ENCODE measurements around the gene PPM1A.
A peak's percentile ranks its signal among the peaks of the same experiment; 100 is the strongest.
"Not testable (repeated sequence)": the region's sequence is repeated elsewhere in the genome, so short reads cannot be mapped to it uniquely, and the experiment has no call there.

Gene PPM1A

GRCh38 chr14:60266021-60266937 is 17.3 kb downstream of the PPM1A start:
- peak; percentile 33 for DNase-seq (ENCODE audit: low spot score)

GRCh38 chr14:60272177-60272576 is 23.2 kb downstream of the PPM1A start:
- no peak for DNase-seq (ENCODE audit: low spot score)

- DNase-seq (ENCODE audit: low spot score), result no peak
These were observed 24.9 kb downstream of the PPM1A start for GRCh38 chr14:60273956-60274355.

DNA sequence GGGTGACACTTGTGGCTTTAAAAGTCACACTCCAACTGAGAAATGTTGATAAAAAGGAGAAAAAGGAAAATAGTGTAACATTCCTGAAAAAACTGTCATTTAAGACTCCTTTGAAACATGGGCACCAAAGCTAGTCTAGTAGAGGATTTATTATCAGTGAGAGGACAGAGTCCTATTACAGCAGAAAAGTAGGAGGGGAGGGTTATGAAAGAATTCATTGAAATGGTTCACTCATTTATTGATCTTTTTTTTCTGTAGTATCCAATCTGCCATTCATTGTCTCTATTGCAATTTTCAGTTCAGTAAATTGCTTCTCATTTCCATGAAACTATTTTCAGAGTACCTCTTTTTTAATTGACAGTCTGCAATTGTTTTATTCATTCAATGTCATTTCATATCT is 25.4 kb downstream of the PPM1A start:
- DNase-seq (ENCODE audit: low spot score), result no peak

DNA sequence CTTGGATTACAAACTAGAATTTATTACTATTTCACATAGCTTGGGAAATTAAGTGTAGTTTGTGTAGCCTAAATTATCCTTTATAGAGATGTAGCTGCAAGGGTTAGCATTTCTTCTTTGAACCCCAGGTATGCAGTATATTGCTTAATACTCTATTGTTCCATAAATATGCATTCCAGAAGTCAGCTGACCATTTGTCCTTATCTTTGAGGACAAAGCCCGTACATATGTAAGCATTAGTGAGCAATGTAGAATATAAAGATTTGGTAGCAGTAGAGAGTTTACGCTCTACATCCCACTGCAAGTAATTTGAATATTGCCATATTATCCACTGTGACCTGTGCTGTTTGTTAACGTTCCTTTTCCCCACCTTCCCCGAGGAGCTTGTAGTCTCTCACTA is 26.9 kb downstream of the PPM1A start:
- no peak for DNase-seq (ENCODE audit: low spot score)

GRCh38 chr14:60276347-60276746 is 27.3 kb downstream of the PPM1A start:
- no peak for DNase-seq (ENCODE audit: low spot score)

- DNase-seq (ENCODE audit: low spot score), result no peak
These were observed 28.7 kb downstream of the PPM1A start for GRCh38 chr14:60277605-60278190.

DNA sequence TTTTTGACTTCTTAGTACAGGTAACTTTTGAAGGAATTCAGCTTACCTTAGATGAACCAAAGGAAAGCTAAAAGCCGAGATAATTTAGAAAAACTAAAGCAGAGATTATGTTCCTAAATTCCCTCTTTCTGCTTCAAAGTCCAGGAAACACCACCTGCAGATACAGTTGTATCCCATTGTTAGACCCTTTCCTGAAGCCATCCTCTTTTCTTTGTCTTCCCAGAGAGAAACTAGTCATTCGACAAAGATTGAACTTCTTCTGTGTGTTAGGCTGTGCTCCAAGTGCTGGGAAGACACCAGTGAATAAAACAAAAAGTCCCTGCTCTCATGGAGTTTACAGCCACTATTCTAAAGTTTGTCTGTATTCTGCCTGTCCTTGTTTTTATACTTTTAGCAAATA is 29.3 kb downstream of the PPM1A start:
- DNase-seq (ENCODE audit: low spot score), result no peak

DNA sequence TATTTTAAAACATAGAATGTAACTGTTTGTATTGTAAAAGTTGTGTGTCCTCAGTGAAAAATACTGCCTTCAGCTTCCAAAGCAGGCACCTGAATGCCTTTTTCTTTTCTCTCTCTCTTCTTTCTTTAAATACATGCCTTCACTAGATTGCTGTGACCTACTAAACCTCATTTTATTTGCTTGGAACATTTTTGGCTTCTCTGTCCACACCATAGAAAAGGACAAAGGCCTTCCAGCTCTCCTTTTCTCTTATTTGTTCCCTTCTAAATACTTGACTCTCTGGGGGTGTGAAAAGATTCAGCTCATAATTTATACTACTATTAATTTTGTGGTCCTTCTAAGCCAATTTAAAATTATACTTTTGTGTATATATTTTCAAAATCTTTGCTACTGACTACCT is 38.4 kb downstream of the PPM1A start:
- DNase-seq (ENCODE audit: low spot score), result no peak

GRCh38 chr14:60288279-60288678 is 39.3 kb downstream of the PPM1A start:
- no peak for DNase-seq (ENCODE audit: low spot score)

- DNase-seq (ENCODE audit: low spot score), result no peak
These were observed 45.5 kb downstream of the PPM1A start for GRCh38 chr14:60294411-60295069.

- DNase-seq (ENCODE audit: low spot score), result no peak
These were observed 51.0 kb downstream of the PPM1A start for GRCh38 chr14:60300019-60300418.

DNA sequence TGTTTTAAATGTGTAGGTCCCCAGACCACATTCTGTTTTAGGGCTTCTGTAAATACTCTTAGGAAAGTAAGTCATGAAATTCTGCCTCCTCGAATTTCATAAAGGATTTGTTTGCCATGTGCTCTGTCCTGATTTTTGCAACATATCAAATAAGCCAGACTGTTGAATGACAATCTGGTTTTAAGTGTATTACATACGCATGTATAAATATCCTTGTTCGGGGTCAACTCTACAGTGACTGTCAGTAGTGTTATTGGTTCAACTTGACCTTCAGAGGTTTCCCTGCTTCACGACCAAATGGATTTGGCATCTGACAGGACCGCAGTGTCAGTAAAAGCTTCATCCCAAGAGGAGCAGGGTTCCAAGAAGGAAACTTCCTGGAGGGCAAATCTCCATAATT is 52.7 kb downstream of the PPM1A start:
- DNase-seq (ENCODE audit: low spot score), result no peak

- DNase-seq (ENCODE audit: low spot score), result no peak
These were observed 53.6 kb downstream of the PPM1A start for GRCh38 chr14:60302663-60303062.

DNA sequence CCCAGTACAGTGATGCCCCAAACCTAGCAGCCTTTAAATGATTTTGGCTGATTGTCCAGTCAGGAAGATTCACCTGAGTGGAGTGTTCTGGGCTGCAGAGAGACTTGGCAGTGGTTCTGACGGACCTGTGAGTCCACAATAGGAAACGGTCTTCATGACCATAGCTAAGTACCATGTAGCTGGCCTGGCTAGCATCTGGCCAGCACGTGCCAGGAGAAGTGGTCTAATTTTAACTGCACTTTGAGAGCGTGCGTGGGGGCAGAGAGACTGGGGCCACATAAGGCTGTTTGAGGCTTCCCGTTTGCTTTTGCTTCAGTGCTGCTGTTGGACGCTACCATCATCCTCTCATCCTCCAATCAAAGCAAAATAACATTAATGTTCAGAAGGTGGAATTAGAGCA is 54.7 kb downstream of the PPM1A start:
- no peak for DNase-seq (ENCODE audit: low spot score)

DNA sequence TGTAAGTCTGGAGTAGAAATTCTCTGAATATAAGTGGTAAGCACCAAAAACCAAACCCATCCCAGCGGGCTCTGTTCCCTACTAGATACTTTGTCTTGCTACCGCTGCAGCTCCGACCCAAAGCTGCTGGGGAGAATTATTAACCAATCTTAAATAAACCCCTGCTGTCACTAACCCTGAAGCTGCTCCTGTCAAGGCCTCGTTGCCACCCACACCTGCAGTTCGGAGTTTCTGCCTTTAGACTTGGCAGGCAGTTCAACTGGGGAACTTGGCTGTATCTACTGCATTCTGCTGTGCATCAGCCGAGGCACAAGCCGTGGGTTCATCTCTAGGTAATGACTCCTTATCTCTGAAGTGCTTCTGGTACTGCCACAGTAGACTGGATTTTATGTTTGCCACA is 55.5 kb downstream of the PPM1A start:
- no peak for DNase-seq (ENCODE audit: low spot score)

DNA sequence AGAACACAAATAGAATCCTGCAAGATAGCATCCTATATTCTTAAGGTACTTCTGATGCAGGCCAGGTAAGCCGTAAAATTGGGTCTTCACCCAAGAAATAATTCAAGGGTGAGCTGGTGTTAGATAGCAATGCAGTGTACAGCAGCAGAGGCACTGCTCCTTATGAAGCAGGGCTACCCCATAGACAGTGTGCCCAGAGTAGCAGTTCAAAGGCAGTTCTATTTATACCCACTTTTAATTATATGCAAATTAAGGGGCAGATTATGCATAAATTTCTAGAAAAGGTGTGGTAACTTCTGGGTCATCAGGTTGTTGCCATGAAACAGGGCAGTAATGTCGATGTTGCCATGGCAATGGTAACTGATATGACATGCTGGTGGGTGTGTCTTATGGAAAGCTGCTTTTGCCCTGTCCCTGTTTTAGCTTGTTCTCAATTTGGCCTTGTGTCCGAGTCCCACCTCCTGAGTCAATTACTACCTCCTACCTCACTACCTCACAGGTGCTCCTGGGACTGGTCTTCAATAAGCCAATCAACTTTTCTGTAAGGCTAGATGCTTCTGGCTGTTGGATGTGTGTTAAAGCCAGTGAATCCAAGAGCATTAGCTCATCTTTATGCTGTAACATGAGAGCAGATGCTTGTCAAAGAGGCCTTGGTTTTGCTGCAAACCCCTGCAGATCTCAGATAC is 61.0 kb downstream of the PPM1A start:
- DNase-seq (ENCODE audit: low spot score), result no peak

DNA sequence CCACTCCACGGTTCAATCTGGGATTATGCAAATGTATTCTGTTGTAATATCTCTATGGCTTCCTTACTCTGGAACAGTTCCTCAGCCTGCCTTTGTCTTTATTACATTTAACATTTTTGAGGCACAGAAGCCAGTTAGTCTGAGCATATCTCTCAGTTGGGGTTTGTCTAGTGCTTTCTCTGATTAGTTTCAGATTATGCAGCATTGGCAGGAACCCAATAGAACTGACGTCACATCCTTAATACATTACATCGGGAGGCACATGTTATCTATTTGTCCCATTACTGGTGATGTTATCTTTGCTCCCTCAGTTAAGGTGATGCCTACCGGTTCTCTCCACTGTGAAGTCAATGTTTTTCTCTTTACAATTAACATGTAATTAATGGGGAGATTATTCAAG is 62.4 kb downstream of the PPM1A start:
- no peak for DNase-seq (ENCODE audit: low spot score)

DNA sequence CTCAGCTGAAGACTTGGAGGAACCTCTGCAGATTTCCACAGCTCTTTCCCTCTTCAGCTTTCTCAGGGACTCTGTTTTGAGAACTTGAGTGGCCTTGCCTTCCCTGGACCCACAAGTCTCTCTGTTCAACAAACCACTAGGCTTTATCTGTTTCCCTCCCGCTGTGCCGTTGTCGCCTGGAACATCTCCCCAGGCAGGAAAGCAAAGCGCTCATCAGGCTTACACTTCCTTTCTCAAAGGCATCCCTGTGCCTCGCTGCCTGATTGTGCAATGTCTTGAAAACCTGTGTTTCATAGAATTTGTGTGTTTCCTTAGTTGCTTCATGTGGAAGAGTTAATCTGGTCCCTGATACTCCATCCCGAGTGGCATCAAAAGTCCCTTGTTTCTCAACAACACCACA is 64.1 kb downstream of the PPM1A start:
- no peak for DNase-seq (ENCODE audit: low spot score)

DNA sequence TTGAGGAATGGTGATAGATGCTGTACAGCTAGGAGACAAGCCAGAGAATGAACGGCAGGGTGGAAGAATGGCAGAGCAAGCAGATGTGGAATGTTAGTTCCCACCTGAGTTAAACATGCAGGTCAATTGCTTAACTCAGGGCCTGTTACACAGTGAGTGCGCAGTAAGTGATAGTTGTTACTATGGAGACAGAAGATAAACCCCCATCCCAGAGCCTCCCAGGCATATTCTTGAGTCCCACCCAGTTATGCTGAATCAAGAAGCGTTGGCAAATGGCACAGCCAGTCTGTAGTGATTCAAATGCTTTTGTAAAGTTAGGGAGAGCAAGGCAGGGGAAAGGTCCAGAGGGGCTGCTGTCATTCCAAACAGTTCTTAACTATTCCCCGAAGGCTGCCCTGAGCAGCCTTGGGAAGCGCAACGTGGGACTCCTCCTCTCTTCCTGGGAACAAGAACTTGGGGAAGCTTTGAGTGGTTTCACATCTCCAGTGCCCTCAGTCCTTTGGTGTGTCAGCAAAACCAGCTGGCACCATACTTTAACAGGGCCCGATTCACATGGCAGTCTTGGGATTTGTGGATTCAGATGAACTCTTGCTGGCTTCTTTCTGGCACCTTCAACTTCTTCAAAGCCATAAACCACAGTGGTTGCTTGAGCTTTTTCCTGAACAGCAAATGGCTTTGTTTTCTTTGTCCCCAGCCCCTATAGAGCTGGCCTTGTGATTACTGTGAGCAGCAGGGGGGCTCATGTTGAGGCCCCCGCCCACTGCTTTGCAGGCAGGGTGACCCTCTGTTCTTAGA is 66.4 kb downstream of the PPM1A start:
- DNase-seq (ENCODE audit: low spot score), result no peak

DNA sequence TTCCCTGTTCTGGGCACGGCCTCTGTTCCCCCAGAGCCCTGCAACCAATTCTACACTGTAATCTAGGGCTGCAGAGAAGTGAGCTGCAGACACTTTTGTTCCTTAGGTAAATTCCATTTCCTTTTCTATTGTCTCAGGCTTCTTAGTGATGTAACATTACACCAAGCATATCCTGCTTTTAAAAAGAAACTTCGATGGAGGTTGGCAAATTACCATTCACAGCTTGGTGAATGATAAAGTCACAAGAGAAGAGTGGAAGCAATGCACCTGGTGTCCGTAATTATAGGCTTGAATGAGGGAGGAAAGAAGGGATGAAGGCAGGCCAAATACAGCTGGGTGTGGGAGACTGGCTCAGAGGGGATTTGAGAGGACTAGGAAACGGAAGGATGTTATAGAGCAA is 68.6 kb downstream of the PPM1A start:
- DNase-seq (ENCODE audit: low spot score), result no peak

DNA sequence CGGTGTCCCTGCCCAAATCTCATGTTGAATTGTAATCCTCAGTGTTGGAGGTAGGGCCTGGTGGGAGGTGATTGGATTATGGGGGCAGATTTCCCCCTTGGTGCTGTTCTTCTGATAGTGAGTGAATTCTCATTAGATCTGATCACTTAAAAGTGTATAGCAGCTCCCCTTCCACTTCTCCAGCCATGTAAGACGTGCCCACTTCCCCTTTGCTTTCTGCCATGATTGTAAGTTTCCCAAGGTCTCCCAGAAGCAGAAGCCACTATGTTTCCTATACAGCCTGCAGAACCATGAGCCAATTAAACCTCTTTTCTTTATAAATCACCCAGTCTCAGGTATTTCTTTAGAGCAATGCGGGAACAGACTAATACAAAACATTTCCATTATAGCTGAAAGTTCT is 71.8 kb downstream of the PPM1A start:
- DNase-seq (ENCODE audit: low spot score), result not testable (repeated sequence)

All from CD4-positive, alpha-beta T cell treated with Interleukin-2 at 100 ng/mL for 4 hours (primary cell).